K562 (cell line): Measurements from ENCODE around the gene COL25A1. TPM values are rescaled to one million over a fixed set of nuclear protein-coding genes. Genes with fewer than 3 reads are reported as not detected.
"Not testable (repeated sequence)": the region's sequence is repeated elsewhere in the genome, so short reads cannot be mapped to it uniquely, and the experiment has no call there.

ENCODE experiments used
- ATAC-seq: fragments of 200-7000 bp; cut with Tn5 transposase; 3 replicates; pipeline ENCODE4 v1.9.1; 2020; ENCODE audit warnings: moderate library complexity
- BruUV-seq: library from RNA; stranded (reverse); fragments of 400-500 nt; replicated peaks from 2 replicates; lab custom pipeline; 2021; lab: Mats Ljungman, UMichigan
- CTCF ChIA-PET: fragments of 300-600 bp; formaldehyde crosslinking; extraction: SDS; loops from one replicate; lab custom pipeline; 2021; ENCODE audit warnings: low intra/inter-chr PET ratio; lab: Yijun Ruan, JAX
- POLR2A ChIA-PET: fragments of 300-600, 350-650 bp; sonication (Branson Sonifier 250); formaldehyde crosslinking; extraction: SDS; loops from one replicate; lab custom pipeline; 2021; ENCODE audit warnings: antibody characterized with exemption, inconsistent platforms; lab: Yijun Ruan, JAX
- DNase-seq, 4 experiments: peaks; one replicate each; pipeline versions ENCODE4 v3.0.0 to v3.0.0-alpha.2; 2011 to 2018; ENCODE audit warnings: low spot score in 3 of 4, mixed read lengths in 3 of 4; ENCODE audit errors: extremely low read depth in 1 of 4
- FAIRE-seq: peaks from 2 replicates; lab custom pipeline; 2011; peaks lifted over from hg19 to GRCh38; lab: Jason Lieb, UNC
- H2AFZ ChIP-seq: 2 replicates; pipeline ENCODE4 v1.6.0; 2011; ENCODE audit warnings: low read depth, low read length, control low read depth, inconsistent platforms
- H3K27ac ChIP-seq: fragments of 200-600 bp; 3 replicates; pipeline ENCODE4 v1.8.0; 2011; ENCODE audit warnings: low read depth, mild to moderate bottlenecking, control low read depth, inconsistent platforms, low read length, moderate library complexity, mixed read lengths; ENCODE audit errors: extremely low read depth
- H3K27me3 ChIP-seq, 2 experiments: fragments of 300-600 bp in 1 of 2; 2 replicates in 1 of 2; 3 replicates in 1 of 2; pipeline versions ENCODE4 v1.6.0 to v1.8.0; 2011; ENCODE audit warnings: inconsistent platforms in 2 of 2, low read length in 2 of 2, mild to moderate bottlenecking in 1 of 2, mixed read lengths in 1 of 2, moderate library complexity in 1 of 2; ENCODE audit not compliant: control insufficient read depth in 2 of 2, insufficient read depth in 2 of 2
- H3K36me3 ChIP-seq: fragments of 300-600 bp; 3 replicates; pipeline ENCODE4 v1.8.0; 2011; ENCODE audit warnings: mild to moderate bottlenecking, low read length, inconsistent platforms; ENCODE audit not compliant: control insufficient read depth, insufficient read depth
- H3K4me1 ChIP-seq, 2 experiments: fragments of 200-600 bp in 1 of 2; replicated peaks in 1 of 2; 2 replicates in 1 of 2; 3 replicates in 1 of 2; pipeline versions ENCODE4 v1.5.1 to v1.8.0; 2011; ENCODE audit warnings: inconsistent platforms in 2 of 2, low read length in 2 of 2, mild to moderate bottlenecking in 1 of 2, mixed read lengths in 1 of 2, moderate library complexity in 1 of 2; ENCODE audit not compliant: control insufficient read depth in 2 of 2, insufficient read depth in 2 of 2
- H3K4me2 ChIP-seq: 2 replicates; pipeline ENCODE4 v1.6.1; 2011; ENCODE audit warnings: low read length, control low read depth, inconsistent platforms, mixed read lengths; ENCODE audit not compliant: insufficient read depth
- H3K4me3 ChIP-seq: fragments of 200-600 bp; sonication (generic), shearing (Covaris generic); 2 replicates; pipeline ENCODE4 v1.5.1; 2016; ENCODE audit warnings: control low read depth, inconsistent platforms
- H3K79me2 ChIP-seq: fragments of 200-600 bp; 3 replicates; pipeline ENCODE4 v1.8.0; 2011; ENCODE audit warnings: low read length, inconsistent platforms; ENCODE audit not compliant: control insufficient read depth, insufficient read depth
- H3K9ac ChIP-seq, 2 experiments: 2 replicates each; pipeline versions ENCODE4 v1.6.0 to v1.6.1; 2011; ENCODE audit warnings: low read depth in 2 of 2, low read length in 2 of 2, control low read depth in 1 of 2, inconsistent platforms in 1 of 2, mild to moderate bottlenecking in 1 of 2, mixed read lengths in 1 of 2; ENCODE audit not compliant: insufficient read depth in 1 of 2
- H3K9me1 ChIP-seq: one replicate; pipeline ENCODE4 v1.6.0; 2011; ENCODE audit warnings: inconsistent platforms, mild to moderate bottlenecking, low read length, moderate library complexity; ENCODE audit not compliant: control insufficient read depth, insufficient read depth
- H3K9me3 ChIP-seq: replicated peaks from 2 replicates; pipeline ENCODE4 v1.5.1; 2011; ENCODE audit warnings: low read depth, low read length, inconsistent platforms; ENCODE audit not compliant: control insufficient read depth, insufficient read depth
- H4K20me1 ChIP-seq: replicated peaks from 2 replicates; pipeline ENCODE4 v1.6.1; 2011; ENCODE audit warnings: low read length, inconsistent platforms, mixed read lengths; ENCODE audit not compliant: control insufficient read depth, insufficient read depth
- EP400 ChIP-seq: fragments of 450-650 bp; IDR thresholded peaks from 2 replicates; pipeline ENCODE4 v1.6.1; 2017; ENCODE audit warnings: antibody characterized with exemption, mild to moderate bottlenecking, moderate library complexity
- GABPB1 ChIP-seq: sonication (generic); formaldehyde crosslinking; IDR thresholded peaks from 2 replicates; pipeline ENCODE4 v1.8.0; 2022; ENCODE audit warnings: mild to moderate bottlenecking, missing genetic modification reagents
- KDM1A ChIP-seq, 2 experiments: fragments of 450-650 bp; IDR thresholded peaks; 2 replicates each; pipeline ENCODE4 v1.6.1; 2016; ENCODE audit warnings: mild to moderate bottlenecking in 2 of 2
- WGBS: fragments of 100-300 bp; shearing (Covaris generic); methylation state at CpG from one replicate; pipeline ENCODE4 v1.1.6; 2016; ENCODE audit warnings: low coverage, mixed read lengths; ENCODE audit not compliant: insufficient coverage; ENCODE audit errors: missing lambda C conversion rate; 5-methylcytosine and 5-hydroxymethylcytosine counted together
- in situ Hi-C: fragments of 300-500 bp; cut with MboI; formaldehyde crosslinking; loops from 4 replicates; pipeline ENCODE4 v1.15.0; 2018; ENCODE audit warnings: inconsistent platforms, mixed read lengths
- intact Hi-C: fragments of 100-400 bp; cut with micrococcal nuclease; formaldehyde crosslinking; loops from 2 replicates; pipeline ENCODE4 v1.14.2; 2022
- polyA plus RNA-seq, 8 experiments: library from polyadenylated mRNA; depleted of rRNA in 4 of 8; stranded (reverse) in 5 of 8; unstranded in 3 of 8; fragments of >200 nt; fragmentation: Nextera tagmentation in 2 of 8; fragmentation: Illumina TruSeq in 1 of 8; extraction: Ambion mirVana in 2 of 8; extraction: Trizol in 1 of 8; gene quantifications; 2 replicates each; pipeline versions ENCODE4 v1.2.1 to v1.2.3, GENCODE V29; 2011 to 2014; ENCODE audit warnings: inconsistent platforms in 1 of 8, missing spikeins in 1 of 8
- total RNA-seq, 7 experiments: library from RNA; depleted of rRNA in 6 of 7; stranded (reverse); fragments of >200 nt in 6 of 7; fragmentation: Illumina TruSeq in 2 of 7; extraction: Trizol in 2 of 7; gene quantifications; 2 replicates each; pipeline versions ENCODE4 v1.2.1 to v1.2.3, GENCODE V29; 2011 to 2021; ENCODE audit warnings: low replicate concordance in 1 of 7

Gene COL25A1
- total and polyA plus RNA-seq, 9 of the 15 experiments (the other 6 are each of a cell fraction or from before 2014, with no cell fraction given) = 0.03 to 0.62 (median 0.27) TPM

DNA sequence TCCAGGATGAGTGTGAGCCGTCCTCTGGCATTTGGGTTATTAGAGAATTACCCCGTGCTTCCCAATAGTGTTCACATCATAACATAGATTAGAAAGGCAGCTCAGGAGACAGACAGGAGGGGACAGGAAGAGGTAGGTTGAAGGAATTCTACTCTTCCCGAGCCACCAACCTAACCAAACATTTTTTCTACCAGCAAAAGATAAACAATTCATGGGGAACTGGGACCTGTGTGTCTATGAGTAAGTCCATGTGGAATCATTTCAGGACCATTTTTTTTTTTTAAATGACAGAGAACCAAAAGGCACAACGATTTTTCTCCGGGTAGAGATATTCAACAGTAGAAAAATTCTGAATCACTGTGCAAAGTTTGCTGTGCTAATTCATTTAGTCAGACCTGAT lies 365.4 kb downstream of the COL25A1 start:
- intact Hi-C loops (no loop called here), in situ Hi-C loops (no loop called here)
- Histone ChIP-seq H3K9me3 (no peaks in the 10 kb centered on the region), H3K4me1 (peaks cover 0 to 2% of the 10 kb centered on the region in 2 experiments; a peak in 2 of 5 replicates), H3K4me2 (no peak overlapping the region), H3K4me3 (no peak overlapping the region), H3K9ac (no peak overlapping the region), H3K36me3 (no peaks in the 10 kb centered on the region), H3K9me1 (no peaks in the 10 kb centered on the region), H3K27ac (no peak overlapping the region), H2AFZ (peak overlapping the region; percentile 30; the same call in 1 of the 2 replicates), H3K27me3 (no peaks in the 10 kb centered on the region), H4K20me1 (no peaks in the 10 kb centered on the region), H3K79me2 (no peaks in the 10 kb centered on the region)
- FAIRE-seq = no peak
- ATAC-seq = no peak; the same call in 2 of the 3 replicates
- TF ChIP-seq EP400 (no peak), GABPB1 (no peak)
- no peak for DNase-seq
- POLR2A ChIA-PET = interaction anchor here (0.8 kb wide), 1 partner anchor 317 kb away, joined by 4 read pairs; no protein-coding TSS in a partner anchor
- CTCF ChIA-PET = interaction anchor here (0.7 kb wide), 1 partner anchor 284 kb away, joined by 3 read pairs; no protein-coding TSS in a partner anchor
- WGBS = 27% methylated on average over 5 of the region's 5 CpGs
- no TSS peak for BruUV-seq

- H3K4me3 ChIP-seq, H3K36me3 ChIP-seq, POLR2A ChIA-PET, FAIRE-seq, H3K27me3 ChIP-seq, H3K9me3 ChIP-seq, DNase-seq, H3K27ac ChIP-seq, in situ Hi-C loops, BruUV-seq, H3K4me2 ChIP-seq, H4K20me1 ChIP-seq, H3K79me2 ChIP-seq, H3K9ac ChIP-seq, CTCF ChIA-PET, H3K9me1 ChIP-seq, intact Hi-C loops, H2AFZ ChIP-seq, H3K4me1 ChIP-seq, ATAC-seq: not testable (repeated sequence)
- WGBS = 69% methylated on average over 5 of the region's 5 CpGs
- 0 out of 4 replicates have a peak, but pooled peaks of 1 of the 2 experiments have one; percentile 10 for TF ChIP-seq KDM1A (IDR thresholded peaks at IDR 0.05)
Measured at GRCh38 chr4:108933925-108934324, 368.5 kb downstream of the COL25A1 start.
